Measurements from ENCODE around the gene DNMBP.
"Not testable (repeated sequence)": the region's sequence is repeated elsewhere in the genome, so short reads cannot be mapped to it uniquely, and the experiment has no call there.

DNMBP gene

DNA sequence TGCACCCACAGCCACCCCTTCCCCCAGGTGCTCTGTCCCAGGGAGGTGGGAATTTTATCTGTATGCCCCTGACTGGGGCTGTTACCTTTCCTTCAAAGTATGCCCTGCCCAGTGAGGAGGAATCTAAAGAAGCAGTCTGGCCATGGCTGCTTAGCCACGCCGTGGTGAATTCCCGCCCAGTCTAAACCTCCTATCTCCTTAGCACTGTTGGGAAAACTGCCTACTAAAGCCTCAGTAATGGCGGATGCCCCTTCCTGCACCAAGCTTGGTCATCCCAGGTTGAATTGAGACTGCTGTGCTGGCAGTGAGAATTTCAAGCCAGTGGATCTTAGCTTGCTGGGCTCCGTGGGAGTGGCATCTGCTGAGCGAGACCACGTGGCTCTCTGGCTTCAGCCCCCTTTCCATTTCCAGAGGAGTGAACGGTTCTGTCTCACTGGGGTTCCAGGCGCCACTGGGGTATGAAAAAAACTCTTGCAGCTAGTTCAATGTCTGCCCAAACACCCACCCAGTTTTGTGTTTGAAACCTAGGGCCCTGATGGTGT is 140.1 kb downstream of the DNMBP start:
- DNase-seq (ENCODE audit: low read depth in 2 of 2): no peak

DNA sequence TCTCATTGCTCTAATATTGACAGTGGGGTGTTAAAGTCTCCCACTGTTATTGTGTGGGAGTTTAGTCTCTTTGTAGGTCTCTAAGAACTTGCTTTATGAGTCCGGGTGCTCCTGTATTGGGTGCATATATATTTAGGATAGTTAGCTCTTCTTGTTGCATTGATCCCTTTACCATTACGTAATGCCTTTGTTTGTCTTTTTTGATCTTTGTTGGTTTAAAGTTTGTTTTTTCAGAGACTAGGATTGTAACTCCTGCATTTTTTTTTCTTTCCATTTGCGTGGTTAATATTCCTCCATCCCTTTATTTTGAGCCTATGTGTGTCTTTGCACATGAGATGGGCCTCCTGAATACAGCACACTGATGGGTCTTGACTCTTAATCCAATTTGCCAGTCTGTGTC is 142.5 kb downstream of the DNMBP start:
- not testable (repeated sequence) for DNase-seq (ENCODE audit: low read depth in 2 of 2)

DNA sequence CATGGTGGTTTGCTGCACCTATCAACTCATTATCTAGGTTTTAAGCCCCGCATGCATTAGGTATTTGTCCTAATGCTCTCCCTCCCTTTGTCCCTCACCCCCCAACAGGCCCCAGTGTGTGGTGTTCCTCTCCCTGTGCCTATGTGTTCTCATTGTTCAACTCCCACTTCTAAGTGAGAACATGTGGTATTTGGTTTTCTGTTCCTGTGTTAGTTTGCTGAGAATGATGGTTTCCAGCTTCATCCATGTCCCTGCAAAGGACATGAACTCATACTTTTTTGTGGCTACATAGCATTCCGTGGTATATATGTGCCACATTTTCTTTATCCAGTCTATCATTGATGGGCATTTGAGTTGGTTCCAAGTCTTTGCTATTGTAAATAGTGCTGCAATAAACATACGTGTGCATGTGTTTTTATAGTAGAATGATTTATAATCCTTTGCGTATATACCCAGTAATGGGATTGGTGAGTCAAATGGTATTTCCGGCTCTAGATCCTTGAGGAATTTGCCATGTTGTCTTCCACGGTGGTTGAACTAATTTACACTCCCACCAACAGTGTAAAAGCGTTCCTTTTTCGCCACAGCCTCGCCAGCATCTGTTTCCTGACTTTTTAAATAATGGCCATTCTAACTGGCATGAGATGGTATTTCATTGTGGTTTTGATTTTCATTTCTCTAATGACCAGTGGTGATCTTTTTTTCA is 146.1 kb downstream of the DNMBP start:
- not testable (repeated sequence) for DNase-seq (ENCODE audit: low read depth in 2 of 2)

DNA sequence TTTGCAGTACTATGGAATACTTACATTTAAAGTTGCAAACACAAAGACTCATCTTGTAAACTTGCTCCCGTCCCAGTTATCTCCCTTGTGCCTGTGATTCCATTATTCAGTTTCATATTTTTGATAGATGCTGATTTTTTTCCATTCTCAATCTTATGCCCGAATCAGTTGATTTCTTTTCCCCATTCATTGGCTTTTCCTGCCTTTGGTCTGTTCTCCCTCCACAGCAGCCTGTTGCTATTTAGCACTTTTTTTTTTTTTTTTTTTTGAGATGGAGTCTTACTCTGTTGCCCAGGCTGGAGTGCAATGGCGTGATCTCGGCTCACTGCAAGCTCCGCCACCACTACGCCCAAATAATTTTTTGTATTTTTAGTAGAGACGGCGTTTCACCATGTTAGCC is 149.3 kb downstream of the DNMBP start:
- no peak for DNase-seq (ENCODE audit: low read depth in 2 of 2)

DNA sequence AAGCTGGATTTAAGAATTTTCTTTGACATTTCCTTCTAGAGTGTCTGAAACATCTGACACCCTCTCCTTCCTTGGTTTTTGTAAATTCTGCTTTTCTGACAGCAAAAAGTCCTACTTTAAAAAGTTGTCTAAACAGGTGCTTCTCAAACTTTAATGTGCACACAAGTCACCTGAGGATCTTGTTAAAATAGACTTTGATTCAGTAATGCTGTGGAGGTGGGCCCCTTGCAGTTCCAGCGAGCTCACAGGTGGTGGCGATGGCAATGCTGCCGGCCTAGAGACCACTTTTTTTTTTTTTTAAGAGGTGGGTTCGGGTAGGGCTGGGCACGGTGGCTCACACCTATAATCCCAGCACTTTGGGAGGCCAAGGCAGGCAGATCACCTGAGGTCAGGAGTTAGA is 150.2 kb downstream of the DNMBP start:
- no peak for DNase-seq (ENCODE audit: low read depth in 2 of 2)

DNA sequence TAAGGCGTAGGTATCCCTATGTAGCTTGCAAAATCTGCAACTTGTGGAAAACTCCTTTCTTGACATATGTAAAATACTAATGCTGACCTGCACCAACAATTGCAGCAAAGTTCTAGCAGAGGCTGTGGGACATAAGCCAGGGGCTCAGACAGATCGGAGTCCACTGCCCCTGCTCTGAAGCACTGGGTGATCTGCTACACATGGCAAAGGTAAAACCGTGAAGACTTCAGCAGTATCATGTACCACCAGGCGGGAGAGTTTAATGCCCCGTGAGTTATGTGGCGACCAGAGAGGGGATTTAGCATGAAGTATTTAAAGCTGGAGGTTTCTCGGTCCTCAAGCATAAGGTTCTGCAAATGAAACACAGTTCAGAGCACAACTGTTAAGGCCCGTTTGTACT is 150.9 kb downstream of the DNMBP start:
- no peak for DNase-seq (ENCODE audit: low read depth in 2 of 2)

DNA sequence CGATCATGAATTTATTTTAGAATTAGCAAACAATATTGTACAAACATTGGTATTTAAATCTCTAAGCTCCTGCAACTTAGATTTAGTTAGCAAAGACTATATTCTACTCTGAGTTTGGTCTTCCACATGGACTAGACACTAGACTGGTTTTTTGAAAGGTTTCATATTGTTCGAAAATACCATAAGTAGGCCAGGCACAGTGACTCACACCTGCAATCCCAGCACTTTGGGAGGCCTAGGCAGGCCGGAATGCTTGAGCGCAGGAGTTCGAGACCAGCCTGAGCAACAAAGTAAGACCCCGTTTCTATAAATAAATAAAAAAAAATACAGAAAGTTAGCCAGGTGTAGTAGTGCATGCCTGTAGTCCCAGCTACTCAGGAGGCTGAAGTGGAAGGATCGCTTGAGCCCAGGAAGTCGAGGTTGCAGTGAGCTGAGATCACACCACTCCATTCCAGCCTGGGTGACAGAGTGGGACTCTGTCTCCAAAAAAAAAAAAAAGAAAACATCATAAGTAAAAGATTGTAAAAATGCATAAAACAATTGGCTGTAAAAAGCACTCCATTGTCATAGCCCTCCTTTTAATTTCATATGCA is 154.2 kb downstream of the DNMBP start:
- DNase-seq (ENCODE audit: low read depth in 2 of 2): no peak

DNA sequence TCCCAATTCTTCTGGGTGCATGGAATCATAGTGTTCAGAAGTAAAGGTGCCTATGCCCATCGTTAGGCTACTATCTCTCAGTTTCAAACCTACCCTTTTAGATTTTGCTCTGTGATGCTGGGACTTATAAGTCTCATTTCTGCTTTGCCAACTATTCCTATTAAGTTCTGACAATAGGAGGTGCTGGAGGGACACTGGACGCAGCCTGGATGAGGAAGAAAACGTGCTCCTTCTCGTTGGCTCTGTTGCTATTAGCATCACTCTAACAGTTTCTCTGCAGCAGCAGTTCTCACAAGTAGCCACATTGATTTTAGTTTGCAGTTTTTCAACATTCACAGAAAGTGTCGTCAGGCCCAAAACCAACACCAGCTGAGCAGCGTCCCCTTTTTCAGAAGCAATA is 154.9 kb downstream of the DNMBP start:
- DNase-seq (ENCODE audit: low read depth in 2 of 2): no peak

DNA sequence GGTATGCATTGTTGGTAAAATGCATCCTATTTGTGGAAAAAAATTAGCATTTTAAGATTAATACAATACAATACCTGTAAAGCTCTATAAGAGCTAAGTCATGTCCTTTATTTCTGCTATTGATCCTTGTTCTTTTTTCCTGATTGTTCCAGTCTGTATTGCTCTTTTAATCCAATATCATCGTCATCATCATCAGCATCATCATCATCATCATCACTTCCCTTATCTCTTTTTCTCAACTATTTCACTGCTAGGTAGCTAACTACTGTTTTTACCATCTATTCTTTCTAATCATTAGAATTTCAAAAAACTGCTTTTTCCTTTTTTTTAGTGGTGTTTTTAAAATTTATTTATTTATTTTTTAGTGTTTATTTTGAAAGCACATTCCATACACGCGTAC is 156.1 kb downstream of the DNMBP start:
- no peak for DNase-seq (ENCODE audit: low read depth in 2 of 2)

DNA sequence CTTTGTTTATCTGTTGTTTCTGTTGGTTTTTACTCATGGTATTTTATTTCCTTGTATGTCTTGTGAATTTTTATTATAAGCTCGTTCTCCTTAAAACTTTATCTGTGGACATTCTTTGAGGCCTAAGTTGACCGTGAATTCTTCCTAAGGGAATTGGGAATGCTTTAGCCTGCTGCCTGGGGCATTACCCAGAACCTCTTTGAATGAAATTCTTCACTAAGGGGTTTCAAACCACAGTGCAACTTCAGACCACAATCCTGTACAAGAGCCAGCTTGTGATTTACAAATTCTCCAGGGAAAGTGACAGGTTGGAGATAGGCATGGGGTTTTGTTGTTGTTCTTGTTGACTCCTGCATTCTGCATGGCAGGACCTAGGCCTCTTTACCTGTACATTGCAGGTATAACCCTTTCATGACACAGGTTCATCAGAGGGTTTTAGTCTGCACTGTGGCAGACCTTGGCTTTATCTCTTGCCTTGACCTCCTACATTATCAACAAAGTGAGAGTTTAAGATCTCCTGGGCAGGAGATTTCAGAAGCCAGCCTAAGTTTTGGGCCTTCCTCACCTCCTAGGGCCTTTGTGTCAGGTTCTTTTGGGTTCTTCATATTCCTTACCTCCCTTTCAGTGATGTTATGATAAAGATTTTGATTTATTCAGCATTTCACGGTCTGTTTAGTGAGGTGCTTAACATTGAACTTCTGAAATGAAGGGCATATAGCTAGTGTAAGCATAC is 157.1 kb downstream of the DNMBP start:
- DNase-seq (ENCODE audit: low read depth in 2 of 2): no peak

DNA sequence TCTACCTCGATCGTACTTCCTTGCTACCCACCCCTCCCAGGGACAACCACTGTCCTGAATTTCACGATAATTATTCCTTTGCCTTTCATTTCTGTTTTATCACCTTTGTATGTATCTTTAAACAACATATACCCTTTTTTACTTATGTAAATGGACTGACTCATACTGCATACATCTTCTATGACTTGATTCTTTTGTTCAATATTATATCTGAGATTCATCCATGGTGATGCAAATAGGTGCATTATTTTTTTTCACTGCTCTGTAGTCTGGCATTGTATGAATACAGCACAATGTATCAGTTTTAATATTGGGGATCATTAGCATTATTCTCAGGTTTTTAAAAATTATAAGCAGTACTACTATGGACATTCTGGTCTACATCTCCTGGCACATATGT is 157.9 kb downstream of the DNMBP start:
- no peak for DNase-seq (ENCODE audit: low read depth in 2 of 2)

DNA sequence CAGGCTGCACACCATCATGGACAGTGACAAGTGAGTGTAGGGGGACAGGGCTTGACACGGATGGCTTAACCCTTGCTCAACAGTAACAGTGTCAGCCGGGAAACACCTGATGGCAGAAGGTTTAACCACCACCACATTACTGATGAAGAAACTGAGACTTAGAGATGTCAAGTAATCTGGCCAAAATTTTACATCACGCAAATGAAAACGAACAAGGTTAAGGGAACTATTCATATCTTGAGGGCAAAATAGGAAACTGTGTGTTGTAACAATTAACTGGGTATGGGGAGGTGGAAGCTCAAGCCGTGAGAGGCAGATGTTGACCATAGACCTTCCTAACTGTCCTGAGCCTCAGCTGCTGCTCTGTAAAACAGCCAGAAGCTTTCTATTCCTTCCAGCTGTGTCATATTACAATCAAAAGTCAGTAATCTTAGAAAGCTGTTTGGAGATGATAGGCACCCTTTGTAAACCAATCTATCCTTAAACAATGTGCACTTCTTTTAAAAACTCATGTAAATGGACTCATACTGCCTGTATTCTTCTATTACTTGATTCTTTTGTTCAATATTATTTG is 158.9 kb downstream of the DNMBP start:
- DNase-seq (ENCODE audit: low read depth in 2 of 2): no peak

DNA sequence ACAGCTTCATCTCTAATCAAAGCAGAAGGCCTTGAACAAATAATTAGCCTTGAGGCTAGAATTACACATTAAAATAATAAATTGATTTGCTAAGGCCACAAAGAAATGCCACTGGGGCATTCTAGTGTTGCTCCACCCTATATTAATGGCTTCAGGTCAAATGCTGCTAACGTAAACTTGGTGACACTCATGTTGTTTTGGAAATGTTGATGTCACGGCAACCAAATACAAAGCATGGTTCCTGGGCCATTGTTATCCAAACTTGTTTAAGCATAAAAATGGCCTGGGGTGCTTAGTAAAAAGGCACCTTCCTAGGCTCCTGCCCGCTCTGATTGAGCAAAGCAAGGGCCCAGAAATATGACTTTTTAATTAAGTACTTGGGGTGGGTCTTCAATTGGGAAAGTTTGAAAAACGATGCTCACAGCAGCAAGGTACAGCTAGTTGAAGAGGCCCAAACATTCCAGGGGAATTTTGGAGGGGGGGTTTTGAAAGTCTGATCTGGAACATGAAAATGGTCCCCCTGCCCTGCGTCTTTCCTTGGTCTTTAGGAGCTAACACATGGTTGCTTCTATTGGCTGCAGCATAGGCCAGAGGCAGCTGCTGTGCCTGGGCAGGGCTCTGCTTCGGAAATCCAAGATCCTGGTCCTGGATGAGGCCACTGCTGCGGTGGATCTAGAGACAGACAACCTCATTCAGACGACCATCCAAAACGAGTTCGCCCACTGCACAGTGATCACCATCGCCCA is 159.6 kb downstream of the DNMBP start:
- no peak for DNase-seq (ENCODE audit: low read depth in 2 of 2)

DNA sequence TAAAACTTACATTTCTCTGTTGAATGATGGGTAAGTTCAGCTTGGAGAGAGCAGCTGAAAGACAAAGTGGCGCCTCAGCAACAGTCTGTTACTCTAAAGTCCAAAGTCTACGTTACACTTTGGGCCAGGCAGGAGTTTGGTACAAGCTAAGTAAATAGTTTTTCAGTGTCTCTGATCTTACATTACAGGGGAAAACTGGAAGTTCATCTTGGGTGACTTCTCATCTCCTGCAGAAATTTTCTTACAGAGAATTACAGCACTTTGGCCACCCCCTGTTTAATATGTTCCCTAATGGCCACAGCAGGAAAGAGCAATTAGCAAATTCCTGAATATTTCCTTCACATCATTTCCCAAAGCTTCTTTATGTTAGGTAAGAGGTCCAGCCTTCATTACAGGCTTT is 160.2 kb downstream of the DNMBP start:
- no peak for DNase-seq (ENCODE audit: low read depth in 2 of 2)

DNA sequence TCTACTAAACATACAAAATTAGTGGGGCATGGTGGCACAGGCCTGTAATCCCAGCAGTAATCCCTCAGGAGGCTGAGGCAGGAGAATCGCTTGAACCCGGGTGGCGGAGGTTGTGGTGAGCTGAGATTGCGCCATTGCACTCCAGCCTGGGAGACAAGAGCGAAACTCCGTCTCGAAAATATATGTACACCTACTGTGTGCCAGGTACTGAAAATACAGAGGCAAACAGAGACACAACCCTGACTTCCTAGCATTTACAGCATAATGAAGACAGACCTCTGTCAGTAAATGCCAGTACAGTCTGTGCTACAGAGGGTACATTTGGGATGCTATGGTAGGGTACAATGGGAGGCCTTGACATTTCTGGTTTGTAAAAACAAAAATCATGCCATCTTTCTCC is 160.7 kb downstream of the DNMBP start:
- DNase-seq (ENCODE audit: low read depth in 2 of 2): no peak

DNA sequence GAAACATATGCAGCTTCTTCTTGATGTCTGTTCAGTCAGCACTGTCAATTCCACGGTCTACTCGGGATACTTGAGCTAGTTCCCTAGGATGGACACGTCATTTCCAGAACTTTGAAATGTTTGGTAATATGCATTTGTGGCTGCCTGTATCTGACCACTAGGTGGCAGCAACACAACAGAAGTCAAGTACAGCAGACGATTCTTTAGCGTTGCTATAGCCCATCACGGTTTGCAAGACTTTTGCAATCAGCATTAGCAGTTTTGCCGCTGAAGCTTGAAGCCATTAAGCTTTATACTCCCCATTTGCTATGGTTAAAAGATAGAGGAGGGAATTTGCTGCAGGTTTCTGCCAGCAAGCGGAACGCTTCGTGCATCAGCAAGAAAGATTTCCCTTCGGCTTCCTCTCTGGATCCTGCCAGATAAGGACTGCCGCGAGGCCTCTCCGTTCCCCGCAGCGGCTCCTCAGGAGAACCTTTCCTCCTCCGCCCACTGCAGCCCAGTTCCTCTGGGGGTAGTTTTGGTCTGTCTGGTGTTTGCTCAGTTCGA is 163.8 kb downstream of the DNMBP start:
- peak; percentile 49 to 51 for DNase-seq (ENCODE audit: low read depth in 2 of 2)

DNA sequence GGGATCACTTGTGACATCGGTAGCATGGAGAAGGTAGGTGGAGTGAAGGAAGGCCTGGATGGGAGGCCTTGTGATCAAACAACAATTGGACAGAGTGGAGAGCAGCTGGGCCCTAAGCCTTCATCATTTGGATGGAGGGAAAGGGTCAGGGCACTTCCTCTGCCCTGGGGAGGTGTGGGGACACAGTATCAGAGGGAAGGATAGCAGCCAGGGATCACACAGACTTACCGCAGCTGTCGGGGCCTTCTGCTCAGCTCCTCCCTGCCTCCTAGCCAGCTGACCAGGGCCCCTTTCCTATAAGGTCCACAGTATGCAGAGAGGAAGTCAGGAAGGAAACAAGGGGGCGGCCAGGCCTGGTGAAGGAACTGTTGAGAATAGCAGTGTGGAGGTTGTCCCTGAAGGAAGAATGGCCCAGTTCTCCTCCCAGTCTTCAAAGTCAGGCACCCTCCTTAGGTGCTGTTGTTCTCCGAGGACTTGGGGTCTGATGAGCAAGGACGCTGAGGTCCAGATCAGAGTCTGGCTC is 165.3 kb downstream of the DNMBP start:
- no peak for DNase-seq (ENCODE audit: low read depth in 2 of 2)

DNA sequence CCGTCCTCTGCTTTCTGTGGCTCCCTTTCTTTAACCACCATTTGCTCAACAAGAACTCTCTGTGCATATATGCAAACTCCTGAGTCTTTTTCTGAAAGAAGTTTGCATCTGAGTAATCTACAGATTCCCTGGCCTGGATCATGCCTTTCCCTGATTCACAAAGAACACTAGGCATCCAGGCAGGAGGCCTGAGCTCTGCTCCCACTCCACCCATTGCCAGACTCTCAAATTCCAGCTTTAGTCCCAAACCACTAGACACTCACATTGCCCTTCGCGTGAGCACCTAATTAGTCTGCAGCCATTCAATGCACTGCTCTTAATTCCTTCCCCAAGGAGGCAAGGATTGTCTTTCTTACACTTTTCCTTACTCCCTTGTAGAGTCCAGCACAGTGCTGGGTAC is 166.4 kb downstream of the DNMBP start:
- DNase-seq (ENCODE audit: low read depth in 2 of 2): no peak

DNA sequence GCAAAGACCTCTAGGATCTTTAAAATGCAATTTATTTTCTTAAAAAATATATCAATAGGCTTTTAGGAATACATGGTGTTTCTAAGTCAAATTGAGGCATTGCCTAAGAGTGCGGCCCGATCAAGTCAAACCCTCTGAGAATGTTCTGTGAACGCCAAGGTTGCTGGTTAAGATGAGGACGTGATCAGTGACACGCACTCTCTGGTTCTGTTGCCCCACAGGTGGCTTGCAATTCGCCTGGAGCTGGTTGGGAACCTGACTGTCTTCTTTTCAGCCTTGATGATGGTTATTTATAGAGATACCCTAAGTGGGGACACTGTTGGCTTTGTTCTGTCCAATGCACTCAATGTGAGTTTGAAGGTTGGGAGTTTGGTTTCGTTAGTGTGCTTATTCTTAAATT is 168.0 kb downstream of the DNMBP start:
- no peak for DNase-seq (ENCODE audit: low read depth in 2 of 2)

DNA sequence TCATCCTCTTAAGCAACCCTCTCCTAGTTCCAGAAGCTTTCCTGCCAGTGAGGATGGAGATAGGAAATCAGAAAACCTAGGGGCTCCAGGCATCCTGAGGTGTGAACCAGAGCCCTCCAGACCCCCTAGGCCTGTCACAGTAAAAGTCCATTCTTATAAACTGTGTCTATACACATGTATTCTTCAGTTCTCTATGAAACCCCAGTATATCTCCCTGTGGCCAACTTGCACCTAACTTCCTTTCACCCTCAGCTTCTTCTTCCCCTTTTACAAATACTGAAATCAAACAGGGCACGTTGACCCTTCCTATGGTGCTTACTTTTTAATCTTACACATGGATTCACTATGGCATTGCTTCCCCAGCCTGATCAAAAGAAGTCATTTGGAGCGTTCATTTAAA is 168.9 kb downstream of the DNMBP start:
- not testable (repeated sequence) for DNase-seq (ENCODE audit: low read depth in 2 of 2)

DNA sequence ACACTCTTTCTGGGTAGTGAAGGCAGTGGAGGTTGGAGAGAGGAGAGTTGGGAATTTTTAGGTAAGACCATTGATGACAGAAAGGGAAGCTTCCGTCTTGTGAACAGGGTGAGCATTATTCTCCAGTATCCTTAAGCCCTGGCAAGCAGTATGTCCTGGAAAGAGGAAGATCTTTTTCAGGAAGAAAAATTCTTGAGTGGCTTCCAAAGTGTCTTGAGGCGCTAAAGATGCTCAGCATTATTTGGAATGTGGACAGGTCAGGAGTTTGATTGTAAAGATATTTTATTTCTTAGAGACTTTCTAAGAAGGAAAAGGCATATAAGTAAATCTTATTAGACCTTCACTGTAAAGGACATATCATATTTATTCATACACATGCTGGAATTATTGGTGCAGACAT is 173.0 kb downstream of the DNMBP start:
- no peak for DNase-seq (ENCODE audit: low read depth in 2 of 2)
